ENCODE measurements around the gene PLEKHD1.

- TF ChIP-seq POLR2A (IDR thresholded peaks at IDR 0.05; ENCODE audit: low read length) (no peak), GATA1 (IDR thresholded peaks at IDR 0.05; ENCODE audit: low read depth, low read length) (no peak)
Measured at GRCh38 chr14:69574263-69574953, 89.9 kb downstream of the PLEKHD1 start, which contains the start of gene CCDC177.

Measured in erythroblast (primary cell).